GM21381 (cell line): ENCODE measurements around the gene RIC1.
"Not testable (repeated sequence)": the region's sequence is repeated elsewhere in the genome, so short reads cannot be mapped to it uniquely, and the experiment has no call there.

Experiments used
- ATAC-seq: cut with Tn5 transposase; IDR thresholded peaks from one replicate; pipeline ENCODE4 v1.9.1; 2021; ENCODE audit warnings: mild to moderate bottlenecking, moderate library complexity; ENCODE audit not compliant: unreplicated experiment

Gene RIC1

DNA sequence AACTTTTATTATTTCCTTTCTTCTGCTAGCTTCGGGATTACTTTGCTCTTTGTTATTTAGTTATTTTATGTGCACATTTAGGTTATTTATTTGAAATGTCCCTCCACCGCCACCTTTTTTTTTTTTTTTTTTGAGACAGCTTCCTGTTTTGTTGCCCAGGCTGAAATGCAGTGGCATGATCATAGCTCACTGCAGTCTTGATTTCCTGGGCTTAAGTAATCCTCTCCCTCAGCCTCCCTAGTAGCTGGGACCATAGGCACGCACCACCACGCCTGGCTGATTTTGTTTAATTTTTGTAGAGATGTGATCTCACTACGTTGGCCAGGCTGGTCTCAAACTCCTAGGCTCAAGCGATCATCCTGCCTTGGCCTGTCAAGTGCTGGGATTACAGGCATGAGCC, 38.5 kb downstream of the RIC1 start:
- no peak for ATAC-seq

DNA sequence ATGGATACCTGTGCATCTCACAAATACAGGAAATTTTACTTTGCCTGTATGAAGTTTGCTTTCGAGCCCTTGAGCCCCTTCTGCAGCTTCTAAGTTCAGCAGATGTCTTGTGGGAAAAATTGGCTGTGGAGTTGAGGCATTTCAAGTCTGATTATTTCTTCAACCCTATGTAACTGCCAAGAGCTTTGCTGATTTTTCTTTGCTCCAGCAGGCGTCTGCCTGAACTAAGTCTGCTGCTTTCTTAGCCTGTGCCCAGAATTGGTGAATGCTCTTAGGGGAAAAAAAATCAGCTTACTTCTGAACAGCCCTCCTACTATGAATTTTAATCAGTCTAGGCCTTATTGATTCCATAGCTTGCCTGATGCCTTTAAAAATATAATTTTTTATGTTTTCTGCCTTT, 41.2 kb downstream of the RIC1 start:
- no peak for ATAC-seq

DNA sequence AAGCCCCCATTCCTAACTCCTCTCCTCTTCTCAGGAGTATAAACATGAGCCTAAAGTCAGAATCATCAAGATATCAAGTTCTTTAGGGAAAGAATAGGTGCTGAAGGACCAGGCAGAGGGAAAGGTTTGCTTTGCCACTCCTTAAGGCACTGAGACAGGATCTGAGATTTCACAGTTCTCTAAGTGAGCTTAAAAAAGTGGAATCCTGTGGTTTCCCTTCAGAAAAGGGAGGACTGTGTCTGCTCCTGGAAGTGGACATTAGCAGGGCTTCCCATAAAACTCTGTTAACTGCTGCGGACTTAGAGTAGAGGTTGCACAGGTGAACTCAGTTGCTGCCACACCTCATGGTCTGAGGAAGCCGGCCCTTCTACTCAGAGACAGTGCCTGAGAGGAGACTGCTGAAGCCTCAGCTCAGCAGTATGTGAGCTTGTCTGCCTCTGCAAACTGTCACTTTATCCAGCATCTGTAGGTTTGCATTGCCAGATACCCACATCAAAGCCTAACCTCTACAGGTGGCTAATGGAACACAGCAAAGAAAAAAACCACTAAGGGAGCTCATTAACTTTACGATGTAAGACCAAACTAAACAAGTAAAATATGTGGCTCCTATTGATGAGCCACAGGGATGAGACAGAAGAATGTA, 42.9 kb downstream of the RIC1 start:
- no peak for ATAC-seq

DNA sequence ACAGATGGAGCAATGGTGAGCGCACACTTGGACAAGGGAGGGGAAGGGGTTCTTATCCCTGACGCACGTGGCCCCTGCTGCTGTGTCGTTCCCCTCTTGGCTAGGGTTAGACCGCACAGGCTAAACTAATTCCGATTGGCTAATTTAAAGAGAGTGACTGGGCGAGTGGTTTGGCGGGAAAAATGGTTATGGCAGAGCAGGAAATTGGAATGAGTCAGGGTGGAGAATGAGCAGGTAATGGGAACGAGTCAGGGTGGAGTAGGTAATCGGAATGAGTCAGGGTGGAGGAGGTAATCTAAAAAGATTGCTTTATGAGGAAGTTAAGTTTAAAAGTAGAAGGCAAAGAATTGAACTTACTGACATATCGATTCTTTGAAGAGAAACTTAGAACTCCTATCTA, 46.1 kb downstream of the RIC1 start:
- not testable (repeated sequence) for ATAC-seq

DNA sequence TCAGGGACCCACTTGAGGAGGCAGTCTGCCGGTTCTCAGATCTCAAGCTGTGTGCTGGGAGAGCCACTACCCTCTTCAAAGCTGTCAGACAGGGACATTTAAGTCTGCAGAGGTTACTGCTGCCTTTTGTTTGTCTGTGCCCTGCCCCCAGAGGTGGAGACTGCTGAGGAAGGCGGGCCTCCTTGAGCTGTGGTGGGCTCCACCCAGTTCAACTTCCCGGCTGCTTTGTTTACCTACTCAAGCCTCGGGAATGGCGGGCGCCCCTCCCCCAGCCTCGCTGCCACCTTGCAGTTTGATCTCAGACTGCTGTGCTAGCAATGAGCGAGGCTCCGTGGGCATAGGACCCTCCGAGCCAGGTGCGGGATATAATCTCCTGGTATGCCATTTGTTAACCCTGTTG, 54.7 kb downstream of the RIC1 start:
- ATAC-seq: not testable (repeated sequence)

DNA sequence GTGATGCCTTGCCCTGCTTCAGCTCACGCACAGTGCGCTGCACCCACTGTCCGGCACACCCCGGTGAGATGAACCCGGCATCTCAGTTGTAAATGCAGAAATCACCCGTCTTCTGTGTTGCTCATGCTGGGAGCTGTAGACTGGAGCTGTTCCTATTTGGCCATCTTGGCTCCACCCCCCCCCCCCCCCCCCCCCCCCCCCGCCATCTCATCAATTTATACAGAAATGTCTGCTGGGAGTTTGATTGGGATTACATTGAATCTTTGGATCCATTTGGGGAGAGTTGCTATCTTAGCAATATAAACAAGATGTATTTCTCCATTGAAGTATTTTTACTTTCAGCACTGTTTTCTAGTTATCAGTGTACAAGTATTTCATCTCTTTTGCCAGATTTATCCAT, 55.2 kb downstream of the RIC1 start:
- no peak for ATAC-seq

DNA sequence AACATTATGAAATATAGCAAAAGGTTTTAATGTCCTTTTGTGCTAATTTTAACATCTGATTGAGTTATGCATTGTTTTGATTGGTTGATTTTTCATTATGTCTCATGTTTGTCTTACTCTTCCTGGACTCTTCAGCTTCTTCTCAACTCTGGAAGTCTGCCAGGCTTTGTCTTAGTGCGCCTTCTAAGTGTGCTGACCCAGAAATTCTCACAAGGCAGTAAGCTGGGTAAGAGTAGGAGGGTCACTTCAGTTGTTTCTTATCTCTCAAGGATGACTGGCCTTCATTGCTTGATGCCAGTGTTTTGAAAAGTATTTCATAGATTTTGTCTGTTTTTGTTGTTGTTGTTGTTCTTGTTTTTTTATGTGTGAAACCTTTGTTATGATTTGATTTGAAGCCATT, 59.2 kb downstream of the RIC1 start:
- no peak for ATAC-seq

DNA sequence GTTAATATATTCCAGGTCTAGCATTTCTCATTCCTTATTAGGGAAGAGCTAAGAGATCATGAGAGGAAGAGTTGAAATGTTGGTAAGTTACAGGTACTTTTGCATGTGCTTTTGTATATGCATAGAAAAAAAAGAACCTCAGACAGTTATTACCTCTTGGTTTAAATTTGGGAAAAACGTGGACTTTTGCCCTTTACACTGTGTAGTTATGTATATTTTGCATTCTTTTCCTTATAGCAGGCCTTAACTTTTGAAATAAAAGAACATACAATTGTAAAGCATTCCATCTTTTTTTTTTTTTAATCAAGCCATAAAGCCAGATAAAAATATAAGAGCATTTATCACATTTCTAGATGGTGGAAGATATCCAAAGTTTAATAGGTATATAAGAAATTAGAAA, 61.4 kb downstream of the RIC1 start:
- ATAC-seq: no peak

DNA sequence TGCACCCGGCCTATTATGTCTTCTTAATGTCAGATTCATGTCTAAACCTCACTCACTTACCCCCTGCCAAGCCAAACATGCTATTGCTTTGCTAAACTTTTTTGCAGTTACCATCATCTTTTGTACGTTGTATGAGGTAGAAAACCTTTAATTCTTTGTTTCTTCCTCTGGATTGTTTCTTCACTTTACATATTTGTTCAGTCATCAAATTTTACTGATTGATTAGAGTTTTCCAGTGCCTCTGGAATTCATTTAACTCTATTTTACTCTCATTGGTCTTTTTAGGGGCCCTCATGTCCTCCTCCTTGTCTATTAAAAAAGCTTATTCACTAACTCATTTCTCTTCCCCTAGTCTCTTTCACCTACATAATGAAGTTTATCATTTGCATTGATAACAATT, 67.0 kb downstream of the RIC1 start:
- no peak for ATAC-seq

DNA sequence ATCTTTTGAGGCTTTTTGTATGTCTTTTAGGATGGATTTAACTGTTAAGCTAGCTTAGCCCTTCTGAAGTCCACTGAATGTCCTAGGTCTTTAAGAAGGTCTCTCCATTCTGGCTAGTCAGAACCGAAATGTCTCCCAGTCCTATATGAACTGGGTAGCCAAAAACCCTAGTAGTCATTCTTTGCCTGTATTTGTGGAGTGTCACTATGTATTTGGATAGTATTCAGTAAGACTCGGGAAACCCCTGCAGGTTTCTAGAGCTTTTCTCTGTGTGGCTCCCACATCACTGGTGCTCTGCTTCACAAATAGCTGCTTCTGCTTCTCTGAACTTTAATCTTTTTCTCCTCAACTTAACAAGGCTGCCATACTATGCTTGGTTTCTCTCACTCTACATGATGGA, 68.0 kb downstream of the RIC1 start:
- no peak for ATAC-seq

DNA sequence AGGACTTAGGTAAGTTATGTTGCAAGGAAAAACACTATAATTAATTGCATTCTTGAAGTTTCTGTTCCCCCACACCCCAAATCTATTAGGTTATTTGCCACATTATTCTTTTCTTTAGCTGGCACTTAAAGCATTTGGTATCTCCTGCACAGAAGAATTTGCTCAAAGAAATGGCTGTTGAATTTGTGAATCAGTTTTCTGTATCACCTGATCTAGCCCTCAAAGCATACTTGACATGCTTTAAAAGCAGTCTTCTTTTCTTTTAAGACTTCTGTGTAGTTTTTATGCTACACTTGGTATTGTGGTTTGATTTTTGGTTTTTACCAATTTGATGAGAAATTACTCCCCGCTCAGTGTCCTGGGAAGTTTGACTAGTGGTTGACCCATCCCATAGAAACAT, 69.1 kb downstream of the RIC1 start:
- ATAC-seq: no peak

DNA sequence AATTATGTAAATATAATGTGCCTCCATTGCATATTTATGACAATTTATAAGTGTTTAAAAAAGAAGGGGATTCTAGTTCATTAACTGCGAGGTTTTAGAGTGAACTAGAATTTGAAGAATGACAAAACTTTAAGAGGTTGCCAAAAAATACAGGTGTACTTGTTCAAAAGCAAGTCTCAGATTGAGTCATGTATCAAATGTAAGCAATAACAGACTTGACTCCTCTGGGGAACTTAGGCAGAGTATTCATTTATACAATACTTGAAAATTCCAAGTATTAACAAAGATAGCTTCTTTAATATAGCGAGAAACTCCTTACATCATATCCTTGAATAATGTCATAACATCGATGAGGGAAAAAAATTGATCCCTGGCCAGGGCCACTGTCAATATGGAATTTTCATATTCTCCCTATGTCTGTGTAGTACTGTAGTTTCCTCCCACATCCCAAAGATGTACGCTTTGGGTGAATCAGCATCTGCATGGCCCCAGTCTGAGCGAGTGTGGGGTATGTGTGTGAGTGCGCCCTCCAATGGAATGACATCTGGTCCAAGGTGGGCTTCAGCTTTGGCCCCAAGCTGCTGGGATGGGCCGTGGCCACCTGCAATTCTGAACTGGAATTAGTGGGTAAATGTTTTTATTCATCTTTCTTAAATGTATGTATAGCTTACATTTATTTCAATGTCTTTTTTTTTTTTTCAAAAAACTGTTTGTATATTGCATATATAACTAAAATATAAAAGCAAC, 70.1 kb downstream of the RIC1 start:
- no peak for ATAC-seq

DNA sequence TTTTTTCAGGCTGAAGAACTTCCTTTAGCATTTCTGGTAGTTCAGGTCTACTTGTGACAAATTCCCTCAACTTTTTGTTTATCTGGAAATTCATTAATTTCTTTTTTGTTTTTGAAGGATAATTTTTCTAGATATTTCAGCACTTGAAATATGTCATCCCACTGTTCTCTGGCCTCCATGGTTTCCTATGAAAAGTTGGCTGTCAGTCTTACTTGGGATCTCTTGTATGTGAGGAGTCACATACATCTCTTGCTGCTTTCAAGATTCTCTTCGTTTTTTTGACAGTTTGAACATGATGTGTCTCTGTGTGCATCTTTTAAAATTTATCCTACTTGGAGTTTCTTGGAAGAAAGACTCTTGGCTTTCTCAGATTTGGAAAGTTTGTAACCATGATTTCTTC, 79.5 kb downstream of the RIC1 start:
- ATAC-seq: no peak

DNA sequence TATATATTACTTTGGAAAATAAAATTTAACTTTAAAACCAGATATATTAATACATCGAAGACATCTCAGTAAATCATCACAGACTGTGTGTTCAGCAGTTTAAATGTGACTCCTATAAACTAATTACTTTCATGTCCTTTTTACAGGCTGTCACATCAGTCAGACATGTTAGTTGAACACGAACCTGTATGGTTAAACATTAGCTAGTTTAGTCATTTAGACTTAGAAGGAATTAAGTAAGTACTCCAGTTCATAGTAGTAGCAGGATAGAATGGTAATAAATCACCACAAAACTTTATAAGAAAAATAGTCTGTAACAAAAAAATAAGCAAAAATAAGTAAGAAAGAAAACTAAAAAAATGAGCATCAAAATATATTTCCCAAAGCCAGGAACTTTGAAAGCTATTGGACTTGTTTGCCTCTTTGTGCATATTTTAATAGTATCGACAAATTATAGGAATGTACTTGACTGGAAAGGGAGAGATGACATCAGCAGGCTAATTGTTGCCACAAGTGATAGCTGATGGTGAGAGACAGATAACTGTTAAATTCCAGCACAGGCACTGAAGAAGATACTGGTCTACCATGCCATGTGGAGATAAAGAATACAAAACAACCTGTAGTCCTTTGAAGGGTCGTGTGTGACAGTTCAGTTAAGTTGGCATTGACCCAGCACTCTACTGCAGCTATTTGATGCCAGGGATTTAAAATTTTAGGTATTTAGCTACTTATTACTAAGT, 83.9 kb downstream of the RIC1 start:
- ATAC-seq: no peak

DNA sequence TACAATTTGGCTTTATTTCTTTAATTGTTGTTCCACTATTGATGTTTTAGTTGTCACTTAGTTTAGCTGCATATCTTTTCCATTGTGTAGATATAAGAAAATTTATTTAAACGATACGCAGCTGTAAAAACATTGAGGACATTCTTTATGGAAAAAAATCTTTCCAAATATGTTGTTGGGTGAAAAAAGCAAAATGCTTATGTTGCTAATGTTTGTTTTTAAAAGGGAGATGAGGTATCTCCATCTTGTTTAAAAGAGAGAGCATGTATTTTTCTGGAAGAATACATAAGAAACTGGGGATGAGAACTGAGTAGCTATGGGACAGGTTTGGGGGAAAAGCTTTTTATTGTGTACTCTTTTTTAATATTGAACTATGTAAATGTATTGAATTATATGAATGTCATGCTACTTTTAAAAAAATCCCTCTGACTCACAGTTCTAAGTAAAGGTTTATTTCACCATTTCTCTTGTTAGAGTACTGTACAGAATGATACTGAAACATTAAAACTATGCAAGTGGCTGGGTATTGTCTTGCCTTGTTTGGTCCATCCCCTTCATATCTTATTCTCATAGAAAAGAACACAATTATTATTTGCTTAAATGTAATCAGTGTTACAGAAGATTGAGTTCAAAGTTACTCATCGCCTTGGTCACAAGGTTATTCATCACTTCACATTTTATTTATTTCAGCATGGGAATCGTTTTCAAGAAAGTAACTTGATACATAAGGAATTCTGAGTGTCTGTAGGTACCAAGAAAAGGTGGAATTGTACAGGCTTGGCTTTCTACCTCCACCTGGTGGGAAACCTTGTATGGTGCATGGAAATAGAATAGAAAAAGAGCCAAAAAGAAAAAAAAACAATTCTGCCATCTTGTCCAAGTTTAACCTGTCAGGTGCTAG, 85.8 kb downstream of the RIC1 start:
- ATAC-seq: no peak

DNA sequence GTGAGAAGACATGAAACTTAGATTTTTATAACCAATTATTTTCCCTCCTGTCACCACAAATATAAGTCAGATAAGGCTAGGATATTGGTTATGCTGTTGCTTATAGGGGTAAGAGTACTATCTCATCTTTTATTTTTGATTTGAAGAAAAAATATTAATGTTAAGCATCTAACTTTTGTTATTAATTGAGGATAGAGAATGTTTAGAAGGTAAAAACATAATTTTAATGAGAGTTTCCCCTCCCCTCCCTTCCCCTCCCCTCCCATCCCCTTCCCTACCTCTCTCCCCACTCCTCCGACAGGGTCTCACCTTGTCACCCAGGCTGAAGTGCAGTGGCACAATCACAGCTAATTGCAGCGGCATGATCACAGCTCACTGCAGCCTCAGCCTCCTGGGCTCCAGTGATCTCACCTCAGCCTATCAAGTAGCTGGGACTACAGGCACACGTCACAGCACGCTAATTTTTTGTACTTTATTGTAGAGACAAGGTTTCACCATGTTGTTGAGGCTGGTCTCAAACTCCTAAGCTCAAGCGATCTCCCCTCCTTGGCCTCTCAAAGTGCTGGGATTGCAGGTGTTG, 86.7 kb downstream of the RIC1 start:
- ATAC-seq: no peak

DNA sequence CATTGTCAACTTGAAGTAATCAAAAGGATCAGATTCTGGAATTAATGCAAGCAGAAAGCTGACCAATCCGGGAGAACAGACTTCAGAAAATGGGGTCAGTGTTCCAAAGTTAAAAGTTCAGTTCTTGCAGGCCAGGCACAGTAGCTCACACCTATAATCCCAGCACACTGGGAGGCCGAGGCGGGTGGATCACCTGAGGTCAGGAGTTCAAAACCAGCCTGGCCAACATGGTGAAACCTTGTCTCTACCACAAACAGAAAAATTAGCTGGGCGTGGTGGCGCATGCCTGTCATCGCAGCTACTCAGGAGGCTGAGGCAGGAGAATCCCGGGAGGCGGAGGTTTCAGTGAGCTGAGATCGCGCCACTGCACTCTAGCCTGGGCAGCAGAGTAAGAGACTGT, 88.5 kb downstream of the RIC1 start:
- ATAC-seq: not testable (repeated sequence)

DNA sequence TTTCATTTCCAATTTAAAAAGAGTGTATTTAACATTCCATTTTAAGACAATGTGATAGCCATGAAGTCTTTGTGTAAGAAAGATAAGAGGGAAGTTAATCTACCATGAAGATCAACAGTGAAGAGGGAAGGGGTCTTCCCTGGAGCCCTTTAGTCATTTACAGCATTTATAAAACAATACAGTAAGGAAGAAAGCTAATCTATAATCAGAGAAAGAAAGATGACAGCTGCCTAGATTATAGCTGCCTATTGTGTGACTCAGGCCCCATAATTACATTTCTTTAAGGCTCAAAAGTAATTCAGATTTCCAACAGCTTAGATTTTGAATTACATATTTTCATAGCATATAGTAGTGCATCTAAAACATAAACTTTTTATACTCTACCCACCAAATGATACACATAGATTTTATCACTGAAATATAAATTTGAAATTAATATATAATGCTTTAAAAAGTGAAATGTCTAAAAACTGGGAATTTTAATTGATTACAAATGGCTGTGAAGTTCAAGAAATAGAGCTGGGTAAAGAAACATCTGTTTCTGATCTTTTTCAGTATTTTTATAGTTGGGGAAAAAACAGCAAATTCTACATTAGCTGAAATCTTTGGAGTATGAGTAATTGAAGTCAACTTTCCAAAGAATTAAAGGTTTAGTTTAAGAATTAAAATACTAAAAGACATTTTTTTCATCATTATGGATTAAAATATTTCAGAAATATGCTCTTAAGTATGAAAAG, 89.6 kb downstream of the RIC1 start:
- ATAC-seq: no peak

DNA sequence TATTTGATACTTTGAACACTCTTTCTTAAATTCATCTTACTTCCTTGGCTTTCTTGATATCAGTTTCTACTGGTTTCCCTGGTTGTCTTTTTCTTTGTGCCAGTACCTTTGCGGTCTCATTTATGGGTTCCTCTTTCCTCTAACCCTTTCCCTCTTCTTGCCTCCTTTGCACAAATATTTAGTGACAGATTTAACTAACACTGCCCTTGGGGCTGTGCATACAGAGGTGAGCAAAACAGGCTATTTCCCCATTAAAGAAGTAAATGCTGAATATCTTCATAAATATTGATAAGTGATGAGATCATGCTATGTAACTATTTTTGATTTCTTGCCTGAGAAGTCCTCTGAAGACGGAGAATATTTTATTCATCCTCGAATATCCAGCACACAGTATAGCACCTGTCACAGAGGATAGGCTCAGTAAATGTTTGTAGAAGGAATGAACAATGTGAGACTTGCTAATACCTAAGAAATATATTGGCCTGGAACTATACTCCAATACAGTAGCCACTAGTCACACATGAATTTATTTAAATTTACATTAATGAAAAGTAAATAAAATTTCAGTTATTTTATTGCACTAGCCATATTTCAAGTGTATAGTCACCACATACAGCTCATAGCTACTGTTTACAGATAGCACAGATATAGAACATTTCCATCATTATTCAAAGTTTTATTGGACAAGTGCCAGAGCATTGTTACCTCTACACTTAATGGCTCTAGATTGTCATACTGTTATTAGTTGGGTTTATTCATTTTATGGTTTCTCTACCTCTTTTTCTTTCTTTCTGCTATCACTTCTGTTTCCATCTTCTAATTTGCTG, 90.4 kb downstream of the RIC1 start:
- no peak for ATAC-seq
